ENCODE data around the gene ATOH8. TPM values are rescaled to one million over a fixed set of nuclear protein-coding genes. Genes with fewer than 3 reads are reported as not detected.

ATOH8 gene
- total RNA-seq, 2 donors from 2014 or later, result 2.5 TPM

GRCh38 chr2:85744055-85744454 lies 9.7 kb upstream of the ATOH8 start:
- Histone ChIP-seq H3K27ac (no peak overlapping the region), H3K4me1 (peaks cover 10% of the 10 kb centered on the region), H3K9ac (ENCODE audit: low read depth in 2 of 2, low read length in 2 of 2) (no peak overlapping the region), H3K4me3 (no peak overlapping the region), H3K27me3 (no peaks in the 10 kb centered on the region), H3K36me3 (no peaks in the 10 kb centered on the region), H3K9me3 (no peaks in the 10 kb centered on the region)
- intact Hi-C loops (cut with DNase I), result no loop called here
- no peak for DNase-seq
- no peak for TF ChIP-seq CTCF (IDR thresholded peaks at IDR 0.05)

GRCh38 chr2:85744741-85745601 lies 8.8 kb upstream of the ATOH8 start:
- DNase-seq, result no peak
- Histone ChIP-seq H3K36me3 (no peaks in the 10 kb centered on the region), H3K27ac (no peak overlapping the region), H3K9ac (ENCODE audit: low read depth in 2 of 2, low read length in 2 of 2) (no peak overlapping the region), H3K27me3 (no peaks in the 10 kb centered on the region), H3K4me1 (peaks cover 10% of the 10 kb centered on the region), H3K4me3 (no peak overlapping the region), H3K9me3 (no peaks in the 10 kb centered on the region)
- intact Hi-C loops (cut with DNase I), result no loop called here
- no peak for TF ChIP-seq CTCF (IDR thresholded peaks at IDR 0.05)

- no peak overlapping the region for H3K9ac ChIP-seq (ENCODE audit: low read depth in 2 of 2, low read length in 2 of 2)
- no peak overlapping the region for H3K4me3 ChIP-seq
- H3K36me3 ChIP-seq, result no peaks in the 10 kb centered on the region
- no peaks in the 10 kb centered on the region for H3K9me3 ChIP-seq
- H3K27me3 ChIP-seq, result peaks cover under 1% of the 10 kb centered on the region
- intact Hi-C loops (cut with DNase I), result no loop called here
- TF ChIP-seq CTCF (IDR thresholded peaks at IDR 0.05), result no peak
- no peak overlapping the region for H3K27ac ChIP-seq
- no peak for DNase-seq
- peaks cover 10% of the 10 kb centered on the region for H3K4me1 ChIP-seq
Observed at GRCh38 chr2:85745619-85746018, 8.2 kb upstream of the ATOH8 start.

- Histone ChIP-seq H3K27me3 (peaks cover 9% of the 10 kb centered on the region), H3K9me3 (no peaks in the 10 kb centered on the region), H3K36me3 (no peaks in the 10 kb centered on the region), H3K27ac (no peak overlapping the region), H3K9ac (ENCODE audit: low read depth in 2 of 2, low read length in 2 of 2) (no peak overlapping the region), H3K4me3 (no peak overlapping the region), H3K4me1 (peaks cover 10% of the 10 kb centered on the region)
- intact Hi-C loops (cut with DNase I), result no loop called here
- TF ChIP-seq CTCF (IDR thresholded peaks at IDR 0.05), result no peak
- no peak for DNase-seq
Observed at GRCh38 chr2:85746321-85747004, 7.3 kb upstream of the ATOH8 start.

- no peaks in the 10 kb centered on the region for H3K36me3 ChIP-seq
Observed at GRCh38 chr2:85747441-85747840, 6.3 kb upstream of the ATOH8 start.

More at GRCh38 chr2:85747441-85747840, 6.3 kb upstream of the ATOH8 start:
- TF ChIP-seq CTCF (IDR thresholded peaks at IDR 0.05), result no peak
- no peak overlapping the region for H3K9ac ChIP-seq (ENCODE audit: low read depth in 2 of 2, low read length in 2 of 2)
- no peak for DNase-seq
- H3K4me1 ChIP-seq, result peaks cover 6% of the 10 kb centered on the region
- no peak overlapping the region for H3K27ac ChIP-seq
- peaks cover 16% of the 10 kb centered on the region for H3K27me3 ChIP-seq
- intact Hi-C loops (cut with DNase I), result no loop called here
- no peak overlapping the region for H3K4me3 ChIP-seq
- H3K9me3 ChIP-seq, result no peaks in the 10 kb centered on the region

Measured in colonic mucosa (tissue), 4 donors.